Upper lobe of left lung (tissue), 4 donors: ENCODE measurements around the gene MYO3B.

Experiments used
- CTCF ChIP-seq, 6 experiments: fragments of 450-650 bp in 4 of 6; fragments of 200-600 bp in 2 of 6; sonication (generic) in 2 of 6; IDR thresholded peaks; one replicate each; pipeline ENCODE4 v1.5.1; 2016 to 2019; ENCODE audit warnings: antibody characterized with exemption in 6 of 6
- EP300 ChIP-seq, 4 donors: sonication (generic); formaldehyde crosslinking; IDR thresholded peaks; one replicate each; pipeline ENCODE4 v1.5.1; 2017; ENCODE audit warnings: antibody characterized with exemption in 4 of 4, control low read depth in 2 of 4
- POLR2A ChIP-seq, 4 donors: fragments of 450-650 bp; IDR thresholded peaks; one replicate each; pipeline ENCODE4 v1.5.1; 2016 to 2017; ENCODE audit warnings: antibody characterized with exemption in 4 of 4, mild to moderate bottlenecking in 2 of 4

DNA sequence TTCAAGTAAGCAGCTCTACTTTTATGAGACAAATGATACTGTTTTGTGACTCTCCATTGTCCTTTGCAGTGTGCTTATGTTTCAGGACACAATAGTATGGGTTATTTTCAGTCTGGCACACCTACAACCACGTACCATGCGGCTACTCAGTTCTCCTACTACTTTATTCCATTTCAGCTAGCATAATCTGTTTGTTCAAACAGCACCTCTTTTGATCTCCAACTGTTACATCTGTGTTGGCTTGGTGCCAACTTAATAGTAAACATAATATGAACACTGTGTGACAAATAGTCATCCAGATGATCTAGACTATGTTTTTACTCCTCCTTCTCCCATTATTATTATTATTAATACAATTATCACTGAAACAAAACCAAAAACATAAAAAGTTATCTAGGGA lies 40.5 kb downstream of the MYO3B start:
- no peak for TF ChIP-seq POLR2A (IDR thresholded peaks at IDR 0.05)
- no peak for TF ChIP-seq CTCF (IDR thresholded peaks at IDR 0.05)
- no peak for TF ChIP-seq EP300 (IDR thresholded peaks at IDR 0.05)
